ENCODE results near the gene OR6M1. TPM values are rescaled to one million over a fixed set of nuclear protein-coding genes. Genes with fewer than 3 reads are reported as not detected.

OR6M1 gene
- total RNA-seq, 2 experiments from 2014 or later: not detected

DNA sequence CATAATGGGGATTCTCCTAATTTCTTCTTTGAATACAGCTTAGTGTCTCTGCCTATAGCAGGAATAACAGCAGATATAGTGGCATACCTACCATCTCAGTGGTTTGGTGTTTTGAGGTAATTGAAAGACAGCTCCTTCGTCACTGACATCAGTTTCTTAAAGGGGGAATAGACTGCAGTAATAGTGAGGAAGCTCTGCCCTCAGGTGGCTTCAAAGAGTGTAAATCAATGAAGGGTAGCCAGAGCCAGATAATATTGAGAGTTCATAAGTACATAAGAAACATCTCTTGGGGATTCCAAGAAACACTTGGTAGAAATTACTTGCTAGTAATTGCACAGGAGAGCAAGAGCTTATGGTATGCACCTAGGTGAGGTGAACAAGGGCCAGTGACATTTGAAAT lies 4.4 kb downstream of the OR6M1 start:
- Mint-ChIP-seq H3K36me3 (ENCODE audit: low read depth) (no peaks in the 10 kb centered on the region), H3K27me3 (ENCODE audit: low read depth) (peaks cover 3% of the 10 kb centered on the region), H3K9me3 (no peaks in the 10 kb centered on the region), H3K4me1 (ENCODE audit: low read depth) (no peaks in the 10 kb centered on the region), H3K4me3 (no peak overlapping the region), H3K27ac (no peak overlapping the region)
- no peak for DNase-seq
- CTCF ChIA-PET: interaction anchor here (0.5 kb wide), 1 partner anchor 91 kb away, joined by 3 read pairs; no protein-coding TSS in a partner anchor
- intact Hi-C loops (cut with micrococcal nuclease): no loop called here

DNA sequence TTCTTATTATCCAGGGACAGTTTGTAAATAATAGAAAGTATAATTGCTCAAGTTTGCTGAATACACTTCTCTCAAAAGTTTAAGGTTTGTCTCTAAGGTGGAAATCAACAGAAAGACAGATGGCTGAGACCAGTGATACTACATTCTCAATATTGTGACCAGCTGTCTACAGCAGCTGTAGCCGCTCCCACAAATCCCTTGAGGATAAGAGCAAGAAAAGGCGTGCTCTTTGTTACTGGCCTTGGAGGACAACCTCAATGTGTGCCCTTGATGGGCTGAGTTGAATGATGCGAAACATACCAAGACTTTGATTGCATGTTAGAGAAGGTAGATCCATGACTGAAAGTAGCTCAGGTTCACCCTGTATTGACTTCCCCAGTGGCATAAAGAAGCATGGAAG lies 6.1 kb downstream of the OR6M1 start:
- Mint-ChIP-seq H3K4me3 (no peak overlapping the region), H3K27ac (no peak overlapping the region), H3K27me3 (ENCODE audit: low read depth) (no peaks in the 10 kb centered on the region), H3K4me1 (ENCODE audit: low read depth) (no peaks in the 10 kb centered on the region), H3K9me3 (no peaks in the 10 kb centered on the region), H3K36me3 (ENCODE audit: low read depth) (no peaks in the 10 kb centered on the region)
- CTCF ChIA-PET: no interaction called here
- DNase-seq: no peak
- intact Hi-C loops (cut with micrococcal nuclease): no loop called here

DNA sequence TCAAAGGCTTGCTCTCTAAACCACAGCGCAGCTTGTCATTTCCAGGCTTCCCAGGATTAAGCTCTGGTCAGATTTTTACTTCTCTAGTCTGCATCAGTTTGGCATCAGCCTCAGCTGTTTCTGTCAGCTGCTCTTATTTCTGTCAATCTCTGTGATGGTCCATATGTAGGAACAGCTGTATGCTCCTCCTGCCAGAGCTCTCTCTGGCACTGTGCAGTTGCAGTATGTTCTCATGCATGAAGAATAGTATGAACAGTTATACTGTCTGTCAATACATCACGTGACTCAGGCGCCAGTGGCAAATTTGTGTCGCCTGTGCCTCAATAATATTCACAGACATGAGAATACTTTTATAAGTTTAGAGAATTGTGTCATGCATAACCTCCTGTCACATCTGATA lies 6.7 kb downstream of the OR6M1 start:
- Mint-ChIP-seq H3K27ac (no peak overlapping the region), H3K36me3 (ENCODE audit: low read depth) (no peaks in the 10 kb centered on the region), H3K27me3 (ENCODE audit: low read depth) (no peaks in the 10 kb centered on the region), H3K4me1 (ENCODE audit: low read depth) (no peaks in the 10 kb centered on the region), H3K4me3 (no peak overlapping the region), H3K9me3 (no peaks in the 10 kb centered on the region)
- CTCF ChIA-PET: no interaction called here
- no peak for DNase-seq
- intact Hi-C loops (cut with micrococcal nuclease): no loop called here

DNA sequence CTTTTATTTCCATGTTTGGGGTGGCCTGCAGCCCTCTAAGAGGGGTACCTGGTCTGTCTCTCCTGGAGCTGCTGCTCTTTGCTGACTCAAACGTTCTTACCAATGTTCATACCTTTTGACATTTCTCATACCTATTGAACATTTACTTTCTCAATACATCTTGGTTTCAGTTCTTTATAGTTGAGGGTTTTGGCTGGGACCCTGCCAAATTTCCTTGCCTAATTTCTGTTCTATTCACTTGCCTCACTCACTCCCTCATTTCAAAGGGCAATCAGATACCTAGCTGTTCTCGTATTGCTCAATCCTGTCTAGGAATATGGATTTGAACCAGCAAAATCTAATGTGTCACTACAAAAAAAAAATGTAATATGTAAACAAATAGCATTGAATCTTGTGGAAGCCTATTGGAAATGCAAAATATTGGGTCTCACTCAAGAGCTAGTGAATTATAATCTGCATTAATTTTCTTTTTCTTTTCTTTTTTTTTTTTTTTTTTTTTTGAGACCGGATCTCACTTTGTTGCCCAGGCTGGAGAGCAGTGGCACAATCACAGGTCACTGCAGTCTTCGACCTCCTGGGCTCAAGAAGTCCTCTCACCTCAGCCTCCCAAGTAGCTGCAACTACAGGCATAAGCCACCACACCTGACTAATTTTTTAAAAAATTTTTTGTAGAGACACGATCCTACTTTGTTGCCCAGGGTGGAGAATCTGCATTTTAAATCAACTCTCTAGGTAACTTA lies 7.5 kb downstream of the OR6M1 start:
- CTCF ChIA-PET: no interaction called here

DNA sequence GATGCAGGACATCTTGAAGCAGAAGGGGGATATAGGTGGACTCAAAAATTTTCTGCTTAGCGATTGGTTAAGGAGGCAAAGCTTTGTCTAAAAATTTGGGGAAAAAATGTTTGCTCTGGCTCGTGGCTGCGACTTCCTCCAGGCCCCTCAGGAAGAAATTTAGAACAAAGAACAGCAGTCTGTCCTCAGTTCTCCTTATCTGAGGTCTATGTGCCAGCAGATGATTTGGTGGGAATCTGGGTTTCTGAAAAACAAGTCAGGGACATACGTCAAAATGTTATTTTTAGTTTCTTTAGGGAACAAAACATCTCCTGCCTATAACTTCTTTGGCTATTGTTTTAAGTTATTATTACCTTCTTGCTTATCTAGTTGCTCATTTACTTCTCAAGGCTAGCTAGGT lies 8.1 kb downstream of the OR6M1 start:
- intact Hi-C loops (cut with micrococcal nuclease): no loop called here
- no peaks in the 10 kb centered on the region for H3K9me3 Mint-ChIP-seq
- no peaks in the 10 kb centered on the region for H3K4me1 Mint-ChIP-seq (ENCODE audit: low read depth)
- H3K27ac Mint-ChIP-seq: no peak overlapping the region
- CTCF ChIA-PET: no interaction called here
- no peaks in the 10 kb centered on the region for H3K36me3 Mint-ChIP-seq (ENCODE audit: low read depth)
- DNase-seq: no peak
- no peaks in the 10 kb centered on the region for H3K27me3 Mint-ChIP-seq (ENCODE audit: low read depth)
- no peak overlapping the region for H3K4me3 Mint-ChIP-seq

More for the DNA sequence above, 7.5 kb downstream of the OR6M1 start:
- DNase-seq: no peak
- Mint-ChIP-seq H3K27ac (no peak overlapping the region), H3K4me3 (no peak overlapping the region), H3K27me3 (ENCODE audit: low read depth) (no peaks in the 10 kb centered on the region), H3K36me3 (ENCODE audit: low read depth) (no peaks in the 10 kb centered on the region), H3K4me1 (ENCODE audit: low read depth) (no peaks in the 10 kb centered on the region), H3K9me3 (no peaks in the 10 kb centered on the region)
- intact Hi-C loops (cut with micrococcal nuclease): no loop called here

GRCh38 chr11:123797541-123797940 lies 8.6 kb downstream of the OR6M1 start:
- Mint-ChIP-seq H3K4me3 (no peak overlapping the region), H3K9me3 (no peaks in the 10 kb centered on the region), H3K27ac (no peak overlapping the region), H3K27me3 (ENCODE audit: low read depth) (no peaks in the 10 kb centered on the region), H3K36me3 (ENCODE audit: low read depth) (no peaks in the 10 kb centered on the region), H3K4me1 (ENCODE audit: low read depth) (no peaks in the 10 kb centered on the region)
- no peak for DNase-seq
- intact Hi-C loops (cut with micrococcal nuclease): no loop called here
- CTCF ChIA-PET: no interaction called here

DNA sequence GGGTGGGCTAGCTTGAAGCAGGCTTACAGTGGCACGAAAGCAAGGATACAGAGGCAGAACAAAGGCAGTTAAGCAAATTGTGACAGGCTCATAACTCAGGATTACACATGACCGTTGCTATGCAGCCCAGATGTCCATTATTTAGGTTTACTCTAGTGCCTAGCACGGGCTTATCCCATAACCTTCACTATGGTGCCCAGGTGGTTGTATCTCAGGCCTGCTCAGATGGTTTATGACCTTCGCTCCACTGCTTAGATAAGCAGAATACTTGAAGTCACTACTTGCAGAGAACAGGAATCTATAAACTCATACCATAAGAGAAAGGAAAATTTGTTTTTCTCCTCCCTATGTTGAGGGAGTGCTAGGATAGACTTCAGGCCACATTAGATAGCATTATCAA lies 9.0 kb downstream of the OR6M1 start:
- no peaks in the 10 kb centered on the region for H3K27me3 Mint-ChIP-seq (ENCODE audit: low read depth)
- H3K4me1 Mint-ChIP-seq (ENCODE audit: low read depth): no peaks in the 10 kb centered on the region
- H3K36me3 Mint-ChIP-seq (ENCODE audit: low read depth): no peaks in the 10 kb centered on the region
- no peak for DNase-seq
- CTCF ChIA-PET: no interaction called here
- H3K4me3 Mint-ChIP-seq: no peak overlapping the region
- no peak overlapping the region for H3K27ac Mint-ChIP-seq
- no peaks in the 10 kb centered on the region for H3K9me3 Mint-ChIP-seq
- intact Hi-C loops (cut with micrococcal nuclease): no loop called here

GRCh38 chr11:123796226-123796625 lies 9.9 kb downstream of the OR6M1 start:
- H3K36me3 Mint-ChIP-seq (ENCODE audit: low read depth): no peaks in the 10 kb centered on the region
- H3K9me3 Mint-ChIP-seq: no peaks in the 10 kb centered on the region
- intact Hi-C loops (cut with micrococcal nuclease): no loop called here
- DNase-seq: no peak
- H3K4me1 Mint-ChIP-seq (ENCODE audit: low read depth): no peaks in the 10 kb centered on the region
- no peaks in the 10 kb centered on the region for H3K27me3 Mint-ChIP-seq (ENCODE audit: low read depth)
- H3K4me3 Mint-ChIP-seq: no peak overlapping the region
- CTCF ChIA-PET: no interaction called here
- H3K27ac Mint-ChIP-seq: no peak overlapping the region

GRCh38 chr11:123783536-123783935 lies 22.6 kb downstream of the OR6M1 start:
- Mint-ChIP-seq H3K36me3 (ENCODE audit: low read depth) (no peaks in the 10 kb centered on the region), H3K27me3 (ENCODE audit: low read depth) (peaks cover 2% of the 10 kb centered on the region), H3K27ac (no peak overlapping the region), H3K4me3 (no peak overlapping the region), H3K4me1 (ENCODE audit: low read depth) (no peaks in the 10 kb centered on the region), H3K9me3 (no peaks in the 10 kb centered on the region)
- no peak for DNase-seq
- CTCF ChIA-PET: interaction anchor here (0.9 kb wide), 1 partner anchor 76 kb away, joined by 3 read pairs; no protein-coding TSS in a partner anchor
- intact Hi-C loops (cut with micrococcal nuclease): no loop called here

DNA sequence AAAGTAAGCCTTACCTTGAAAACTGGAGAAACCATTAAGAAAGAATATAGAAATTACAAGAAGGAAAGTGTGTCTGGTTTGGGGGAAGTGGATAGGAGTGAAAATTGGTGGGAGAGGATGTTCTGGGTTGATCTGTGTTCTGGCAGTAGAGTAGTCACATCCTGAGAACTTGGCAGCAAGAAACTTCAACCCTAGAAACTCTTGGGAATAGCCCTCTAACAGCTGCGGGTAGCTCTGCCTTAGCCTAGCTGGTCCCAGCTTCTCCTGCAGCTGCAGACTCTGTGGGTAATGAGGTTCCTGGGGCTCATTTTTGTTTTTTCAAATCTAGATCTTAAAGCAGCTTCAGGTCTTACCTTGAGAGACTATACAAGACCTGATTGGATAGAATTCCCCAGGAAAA lies 27.6 kb downstream of the OR6M1 start:
- intact Hi-C loops (cut with micrococcal nuclease): no loop called here
- no peak overlapping the region for H3K4me3 Mint-ChIP-seq
- no peaks in the 10 kb centered on the region for H3K9me3 Mint-ChIP-seq
- no peaks in the 10 kb centered on the region for H3K36me3 Mint-ChIP-seq (ENCODE audit: low read depth)
- no peaks in the 10 kb centered on the region for H3K4me1 Mint-ChIP-seq (ENCODE audit: low read depth)
- no peak overlapping the region for H3K27ac Mint-ChIP-seq
- CTCF ChIA-PET: no interaction called here
- DNase-seq: no peak
- peaks cover 2% of the 10 kb centered on the region for H3K27me3 Mint-ChIP-seq (ENCODE audit: low read depth)

DNA sequence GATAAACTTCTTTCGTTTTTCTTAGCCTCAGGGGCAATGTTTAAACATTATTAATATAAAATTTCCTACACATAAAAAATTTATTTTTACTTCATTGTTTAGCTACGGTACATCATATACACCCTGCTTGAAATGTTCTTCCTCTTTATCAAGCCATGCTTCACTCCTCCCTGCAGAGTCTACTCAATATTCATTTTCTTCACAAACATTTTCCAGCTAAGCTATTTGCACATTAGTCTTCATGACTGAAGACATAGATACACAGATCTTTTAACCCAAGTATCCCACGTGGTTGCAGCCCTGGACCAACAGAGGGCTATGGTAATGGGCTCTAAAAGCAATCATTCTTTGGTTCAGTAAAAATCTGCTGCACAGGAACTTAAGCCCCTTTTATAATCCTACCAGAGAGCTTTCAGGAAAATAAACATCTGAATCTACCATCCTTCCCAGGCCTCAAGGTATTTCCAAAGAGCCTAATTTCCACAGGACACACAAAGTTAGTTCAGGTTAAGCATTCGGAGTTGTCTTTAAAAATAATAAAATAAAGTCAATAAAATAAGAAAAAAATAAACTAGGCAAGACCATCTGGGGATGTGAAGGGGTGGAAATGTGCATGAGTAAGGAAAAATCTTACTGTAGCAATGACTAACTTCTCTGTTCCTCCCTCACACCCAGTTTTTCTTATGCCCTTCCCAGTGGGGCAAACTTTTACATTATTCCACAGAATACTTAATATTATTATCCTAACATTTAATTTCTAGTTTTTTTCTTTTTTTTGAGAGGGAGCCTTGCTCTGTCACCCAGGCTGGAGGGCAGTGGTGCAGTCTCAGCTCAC lies 30.2 kb downstream of the OR6M1 start:
- no peaks in the 10 kb centered on the region for H3K36me3 Mint-ChIP-seq (ENCODE audit: low read depth)
- CTCF ChIA-PET: interaction anchor here (1.2 kb wide), 1 partner anchor 65 kb away, joined by 4 read pairs; no protein-coding TSS in a partner anchor
- H3K27me3 Mint-ChIP-seq (ENCODE audit: low read depth): no peaks in the 10 kb centered on the region
- no peak overlapping the region for H3K27ac Mint-ChIP-seq
- no peaks in the 10 kb centered on the region for H3K9me3 Mint-ChIP-seq
- DNase-seq: no peak
- no peaks in the 10 kb centered on the region for H3K4me1 Mint-ChIP-seq (ENCODE audit: low read depth)
- no peak overlapping the region for H3K4me3 Mint-ChIP-seq
- intact Hi-C loops (cut with micrococcal nuclease): no loop called here

DNA sequence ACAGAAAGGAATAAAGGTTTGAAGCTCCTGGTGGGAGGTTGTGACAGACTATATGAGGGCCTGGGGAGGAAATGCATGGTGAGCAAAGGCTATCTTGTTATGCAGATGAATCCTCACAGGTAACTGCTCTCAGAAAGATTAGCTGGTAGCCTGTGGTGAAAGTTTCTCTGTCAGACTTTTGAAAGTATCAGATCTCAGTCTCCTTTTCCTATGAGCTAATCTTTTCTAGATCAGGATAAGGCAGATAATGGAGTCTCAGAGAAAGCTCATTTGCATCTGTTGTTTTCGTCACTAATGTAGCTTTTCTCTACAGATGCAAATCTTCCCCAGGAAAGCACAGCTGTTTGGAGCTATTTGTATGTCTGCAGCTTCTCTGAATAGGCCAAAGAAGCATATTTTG lies 30.9 kb downstream of the OR6M1 start:
- Mint-ChIP-seq H3K27ac (no peak overlapping the region), H3K36me3 (ENCODE audit: low read depth) (no peaks in the 10 kb centered on the region), H3K9me3 (no peaks in the 10 kb centered on the region), H3K27me3 (ENCODE audit: low read depth) (no peaks in the 10 kb centered on the region), H3K4me3 (no peak overlapping the region), H3K4me1 (ENCODE audit: low read depth) (no peaks in the 10 kb centered on the region)
- CTCF ChIA-PET: interaction anchor here (1.2 kb wide), 1 partner anchor 64 kb away, joined by 4 read pairs; no protein-coding TSS in a partner anchor
- no peak for DNase-seq
- intact Hi-C loops (cut with micrococcal nuclease): no loop called here

DNA sequence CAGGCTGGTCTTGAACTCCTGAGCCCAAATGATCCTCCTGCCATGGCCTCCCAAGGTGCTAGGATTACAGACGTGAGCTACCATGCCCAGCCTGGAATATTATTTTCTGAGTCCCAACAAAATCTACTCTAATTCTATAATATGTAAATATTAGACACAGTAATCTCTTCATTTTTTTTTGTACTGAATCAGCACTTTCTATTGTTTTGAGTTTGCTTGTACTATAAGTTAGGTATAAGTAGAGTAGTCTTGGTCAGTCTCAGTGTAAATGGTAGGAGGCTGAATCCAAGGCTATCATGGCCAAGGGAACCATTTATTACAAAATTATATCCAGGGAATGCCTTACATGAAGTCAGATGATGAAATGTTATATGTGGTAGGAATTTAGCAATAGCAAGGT lies 32.2 kb downstream of the OR6M1 start:
- no peaks in the 10 kb centered on the region for H3K27me3 Mint-ChIP-seq (ENCODE audit: low read depth)
- no peak overlapping the region for H3K27ac Mint-ChIP-seq
- H3K9me3 Mint-ChIP-seq: no peaks in the 10 kb centered on the region
- DNase-seq: no peak
- intact Hi-C loops (cut with micrococcal nuclease): no loop called here
- no peaks in the 10 kb centered on the region for H3K4me1 Mint-ChIP-seq (ENCODE audit: low read depth)
- CTCF ChIA-PET: no interaction called here
- H3K4me3 Mint-ChIP-seq: no peak overlapping the region
- no peaks in the 10 kb centered on the region for H3K36me3 Mint-ChIP-seq (ENCODE audit: low read depth)
